K562 (cell line): ENCODE data around the gene FOSL2. TPM values are rescaled to one million over a fixed set of nuclear protein-coding genes. Genes with fewer than 3 reads are reported as not detected.

ENCODE experiments used
- ATAC-seq: fragments of 200-7000 bp; cut with Tn5 transposase; 3 replicates; pipeline ENCODE4 v1.9.1; 2020; ENCODE audit warnings: moderate library complexity
- BruUV-seq: library from RNA; stranded (reverse); fragments of 400-500 nt; replicated peaks from 2 replicates; lab custom pipeline; 2021; lab: Mats Ljungman, UMichigan
- CTCF ChIA-PET: fragments of 300-600 bp; formaldehyde crosslinking; extraction: SDS; loops from one replicate; lab custom pipeline; 2021; ENCODE audit warnings: low intra/inter-chr PET ratio; lab: Yijun Ruan, JAX
- POLR2A ChIA-PET: fragments of 300-600, 350-650 bp; sonication (Branson Sonifier 250); formaldehyde crosslinking; extraction: SDS; loops from one replicate; lab custom pipeline; 2021; ENCODE audit warnings: antibody characterized with exemption, inconsistent platforms; lab: Yijun Ruan, JAX
- DNase-seq, 4 experiments: peaks; one replicate each; pipeline versions ENCODE4 v3.0.0 to v3.0.0-alpha.2; 2011 to 2018; ENCODE audit warnings: low spot score in 3 of 4, mixed read lengths in 3 of 4; ENCODE audit errors: extremely low read depth in 1 of 4
- FAIRE-seq: peaks from 2 replicates; lab custom pipeline; 2011; peaks lifted over from hg19 to GRCh38; lab: Jason Lieb, UNC
- H2AFZ ChIP-seq: 2 replicates; pipeline ENCODE4 v1.6.0; 2011; ENCODE audit warnings: low read depth, low read length, control low read depth, inconsistent platforms
- H3K27ac ChIP-seq: fragments of 200-600 bp; 3 replicates; pipeline ENCODE4 v1.8.0; 2011; ENCODE audit warnings: low read depth, mild to moderate bottlenecking, control low read depth, inconsistent platforms, low read length, moderate library complexity, mixed read lengths; ENCODE audit errors: extremely low read depth
- H3K27me3 ChIP-seq, 2 experiments: fragments of 300-600 bp in 1 of 2; 2 replicates in 1 of 2; 3 replicates in 1 of 2; pipeline versions ENCODE4 v1.6.0 to v1.8.0; 2011; ENCODE audit warnings: inconsistent platforms in 2 of 2, low read length in 2 of 2, mild to moderate bottlenecking in 1 of 2, mixed read lengths in 1 of 2, moderate library complexity in 1 of 2; ENCODE audit not compliant: control insufficient read depth in 2 of 2, insufficient read depth in 2 of 2
- H3K36me3 ChIP-seq: fragments of 300-600 bp; 3 replicates; pipeline ENCODE4 v1.8.0; 2011; ENCODE audit warnings: mild to moderate bottlenecking, low read length, inconsistent platforms; ENCODE audit not compliant: control insufficient read depth, insufficient read depth
- H3K4me1 ChIP-seq, 2 experiments: fragments of 200-600 bp in 1 of 2; replicated peaks in 1 of 2; 2 replicates in 1 of 2; 3 replicates in 1 of 2; pipeline versions ENCODE4 v1.5.1 to v1.8.0; 2011; ENCODE audit warnings: inconsistent platforms in 2 of 2, low read length in 2 of 2, mild to moderate bottlenecking in 1 of 2, mixed read lengths in 1 of 2, moderate library complexity in 1 of 2; ENCODE audit not compliant: control insufficient read depth in 2 of 2, insufficient read depth in 2 of 2
- H3K4me2 ChIP-seq: 2 replicates; pipeline ENCODE4 v1.6.1; 2011; ENCODE audit warnings: low read length, control low read depth, inconsistent platforms, mixed read lengths; ENCODE audit not compliant: insufficient read depth
- H3K4me3 ChIP-seq: fragments of 200-600 bp; sonication (generic), shearing (Covaris generic); 2 replicates; pipeline ENCODE4 v1.5.1; 2016; ENCODE audit warnings: control low read depth, inconsistent platforms
- H3K79me2 ChIP-seq: fragments of 200-600 bp; 3 replicates; pipeline ENCODE4 v1.8.0; 2011; ENCODE audit warnings: low read length, inconsistent platforms; ENCODE audit not compliant: control insufficient read depth, insufficient read depth
- H3K9ac ChIP-seq, 2 experiments: 2 replicates each; pipeline versions ENCODE4 v1.6.0 to v1.6.1; 2011; ENCODE audit warnings: low read depth in 2 of 2, low read length in 2 of 2, control low read depth in 1 of 2, inconsistent platforms in 1 of 2, mild to moderate bottlenecking in 1 of 2, mixed read lengths in 1 of 2; ENCODE audit not compliant: insufficient read depth in 1 of 2
- H3K9me1 ChIP-seq: one replicate; pipeline ENCODE4 v1.6.0; 2011; ENCODE audit warnings: inconsistent platforms, mild to moderate bottlenecking, low read length, moderate library complexity; ENCODE audit not compliant: control insufficient read depth, insufficient read depth
- H3K9me3 ChIP-seq: replicated peaks from 2 replicates; pipeline ENCODE4 v1.5.1; 2011; ENCODE audit warnings: low read depth, low read length, inconsistent platforms; ENCODE audit not compliant: control insufficient read depth, insufficient read depth
- H4K20me1 ChIP-seq: replicated peaks from 2 replicates; pipeline ENCODE4 v1.6.1; 2011; ENCODE audit warnings: low read length, inconsistent platforms, mixed read lengths; ENCODE audit not compliant: control insufficient read depth, insufficient read depth
- AFF4 ChIP-seq: sonication (generic); formaldehyde crosslinking; IDR thresholded peaks from 2 replicates; pipeline ENCODE4 v1.8.0; 2023; ENCODE audit warnings: mild to moderate bottlenecking, missing genetic modification reagents
- CBX2 ChIP-seq: fragments of 200-600 bp; sonication (generic); IDR thresholded peaks from one replicate; pipeline ENCODE4 v1.6.1; 2012; ENCODE audit warnings: mild to moderate bottlenecking, low read length, inconsistent platforms; ENCODE audit not compliant: insufficient read depth, poor library complexity, severe bottlenecking
- CHD2 ChIP-seq: IDR thresholded peaks from 2 replicates; pipeline ENCODE4 v1.6.1; 2011; ENCODE audit warnings: low read depth, low read length
- HDGF ChIP-seq: fragments of 450-650 bp; IDR thresholded peaks from 2 replicates; pipeline ENCODE4 v1.6.1; 2016
- KDM4B ChIP-seq, 2 experiments: fragments of 450-650 bp in 1 of 2; sonication (generic) in 1 of 2; IDR thresholded peaks; 2 replicates each; pipeline ENCODE4 v1.6.1; 2016 to 2017; ENCODE audit warnings: borderline replicate concordance in 2 of 2, antibody characterized with exemption in 1 of 2, low read depth in 1 of 2, mild to moderate bottlenecking in 1 of 2
- MTA1 ChIP-seq: fragments of 450-650 bp; IDR thresholded peaks from 2 replicates; pipeline ENCODE4 v1.6.1; 2017; ENCODE audit warnings: borderline replicate concordance
- NKRF ChIP-seq: fragments of 450-650 bp; IDR thresholded peaks from 2 replicates; pipeline ENCODE4 v1.6.1; 2016; ENCODE audit warnings: borderline replicate concordance
- SMAD4 ChIP-seq: fragments of 250-450 bp; sonication (Bioruptor Pico); conservative IDR thresholded peaks from 2 replicates; pipeline ENCODE4 v1.8.0; 2021; ENCODE audit warnings: inconsistent platforms, mild to moderate bottlenecking, moderate library complexity
- SNIP1 ChIP-seq: fragments of 450-650 bp; IDR thresholded peaks from 2 replicates; pipeline ENCODE4 v1.7.1; 2017; ENCODE audit warnings: low read depth, mild to moderate bottlenecking
- SUPT5H ChIP-seq: fragments of 450-650 bp; IDR thresholded peaks from 2 replicates; pipeline ENCODE4 v1.6.1; 2016
- TAF1 ChIP-seq: IDR thresholded peaks from 2 replicates; pipeline ENCODE4 v1.6.1; 2011; ENCODE audit warnings: mild to moderate bottlenecking, low read length, moderate library complexity; ENCODE audit not compliant: insufficient read depth, control insufficient read depth, severe bottlenecking; ENCODE audit errors: extremely low read depth
- TARDBP ChIP-seq: fragments of 450-650 bp; IDR thresholded peaks from 2 replicates; pipeline ENCODE4 v1.6.1; 2016
- TCF7 ChIP-seq: sonication (generic); IDR thresholded peaks from 2 replicates; pipeline ENCODE4 v1.6.1; 2016; ENCODE audit warnings: antibody characterized with exemption, borderline replicate concordance
- ZFPM2 ChIP-seq: fragments of 250-450 bp; sonication (Bioruptor Pico); IDR thresholded peaks from 2 replicates; pipeline ENCODE4 v1.5.1; 2022; ENCODE audit warnings: mild to moderate bottlenecking
- ZNF282 ChIP-seq: sonication (generic); formaldehyde crosslinking; IDR thresholded peaks from 2 replicates; pipeline ENCODE4 v1.8.1; 2023; ENCODE audit warnings: missing genetic modification reagents
- ZNF324 ChIP-seq: fragments of 250-450 bp; sonication (Bioruptor Pico); IDR thresholded peaks from 2 replicates; pipeline ENCODE4 v1.4.0; 2020; ENCODE audit warnings: mild to moderate bottlenecking
- ZNF41 ChIP-seq: fragments of 250-450 bp; sonication (Bioruptor Pico); conservative IDR thresholded peaks from 2 replicates; pipeline ENCODE4 v1.4.0; 2020; ENCODE audit warnings: mild to moderate bottlenecking
- in situ Hi-C: fragments of 300-500 bp; cut with MboI; formaldehyde crosslinking; loops from 4 replicates; pipeline ENCODE4 v1.15.0; 2018; ENCODE audit warnings: inconsistent platforms, mixed read lengths
- intact Hi-C: fragments of 100-400 bp; cut with micrococcal nuclease; formaldehyde crosslinking; loops from 2 replicates; pipeline ENCODE4 v1.14.2; 2022
- polyA plus RNA-seq, 8 experiments: library from polyadenylated mRNA; depleted of rRNA in 4 of 8; stranded (reverse) in 5 of 8; unstranded in 3 of 8; fragments of >200 nt; fragmentation: Nextera tagmentation in 2 of 8; fragmentation: Illumina TruSeq in 1 of 8; extraction: Ambion mirVana in 2 of 8; extraction: Trizol in 1 of 8; gene quantifications; 2 replicates each; pipeline versions ENCODE4 v1.2.1 to v1.2.3, GENCODE V29; 2011 to 2014; ENCODE audit warnings: inconsistent platforms in 1 of 8, missing spikeins in 1 of 8
- total RNA-seq, 7 experiments: library from RNA; depleted of rRNA in 6 of 7; stranded (reverse); fragments of >200 nt in 6 of 7; fragmentation: Illumina TruSeq in 2 of 7; extraction: Trizol in 2 of 7; gene quantifications; 2 replicates each; pipeline versions ENCODE4 v1.2.1 to v1.2.3, GENCODE V29; 2011 to 2021; ENCODE audit warnings: low replicate concordance in 1 of 7

The FOSL2 gene
- total and polyA plus RNA-seq, 9 of the 15 experiments (the other 6 are each of a cell fraction or from before 2014, with no cell fraction given), result 0.04 to 2.9 (median 0.80) TPM

- Histone ChIP-seq H3K27ac (no peak overlapping the region), H3K27me3 (peaks cover 5 to 15% of the 10 kb centered on the region in 2 experiments; a peak in 3 of 5 replicates), H3K36me3 (no peaks in the 10 kb centered on the region), H3K9me3 (0 out of 2 replicates have a peak, but pooled peaks cover 1% of the 10 kb centered on the region), H3K4me1 (peaks cover 0 to 10% of the 10 kb centered on the region in 2 experiments; a peak in 3 of 5 replicates), H2AFZ (no peak overlapping the region), H3K4me3 (no peak overlapping the region), H3K4me2 (no peak overlapping the region), H3K79me2 (no peaks in the 10 kb centered on the region), H3K9me1 (no peaks in the 10 kb centered on the region), H3K9ac (no peak overlapping the region), H4K20me1 (no peaks in the 10 kb centered on the region)
- FAIRE-seq, result no peak
- in situ Hi-C loops, result no loop called here
- intact Hi-C loops, result no loop called here
- no peak for DNase-seq
- CTCF ChIA-PET, result no interaction called here
- no peak for ATAC-seq
- POLR2A ChIA-PET, result interaction anchor here (0.6 to 0.7 kb wide), 2 partner anchors 86 to 465 kb away, joined by 3 read pairs; no protein-coding TSS in a partner anchor
- BruUV-seq, result no TSS peak
- TF ChIP-seq ZNF282 (CRISPR knock-in tag) (no peak), TARDBP (no peak), CHD2 (no peak), ZNF324 (CRISPR knock-in tag) (no peak), AFF4 (no peak), HDGF (no peak), SUPT5H (no peak), ZNF41 (no peak), KDM4B (IDR thresholded peaks at IDR 0.05; ENCODE audit: borderline replicate concordance in 2 of 2, low read depth in 1 of 2) (no peak), TAF1 (no peak), TCF7 (no peak), CBX2 (no peak), MTA1 (no peak), SNIP1 (no peak), NKRF (no peak), SMAD4 (no peak), ZFPM2 (CRISPR knock-in tag) (no peak)
Measured at GRCh38 chr2:28446531-28446930, 53.9 kb downstream of the FOSL2 start.
